ENCODE results near the gene C5orf15. TPM values are rescaled to one million over a fixed set of nuclear protein-coding genes. Genes with fewer than 3 reads are reported as not detected.
A peak's percentile ranks its signal among the peaks of the same experiment; 100 is the strongest.

C5orf15 gene
- total and polyA plus RNA-seq, 2 experiments from 2014 or later: 37.7 to 61.4 TPM

DNA sequence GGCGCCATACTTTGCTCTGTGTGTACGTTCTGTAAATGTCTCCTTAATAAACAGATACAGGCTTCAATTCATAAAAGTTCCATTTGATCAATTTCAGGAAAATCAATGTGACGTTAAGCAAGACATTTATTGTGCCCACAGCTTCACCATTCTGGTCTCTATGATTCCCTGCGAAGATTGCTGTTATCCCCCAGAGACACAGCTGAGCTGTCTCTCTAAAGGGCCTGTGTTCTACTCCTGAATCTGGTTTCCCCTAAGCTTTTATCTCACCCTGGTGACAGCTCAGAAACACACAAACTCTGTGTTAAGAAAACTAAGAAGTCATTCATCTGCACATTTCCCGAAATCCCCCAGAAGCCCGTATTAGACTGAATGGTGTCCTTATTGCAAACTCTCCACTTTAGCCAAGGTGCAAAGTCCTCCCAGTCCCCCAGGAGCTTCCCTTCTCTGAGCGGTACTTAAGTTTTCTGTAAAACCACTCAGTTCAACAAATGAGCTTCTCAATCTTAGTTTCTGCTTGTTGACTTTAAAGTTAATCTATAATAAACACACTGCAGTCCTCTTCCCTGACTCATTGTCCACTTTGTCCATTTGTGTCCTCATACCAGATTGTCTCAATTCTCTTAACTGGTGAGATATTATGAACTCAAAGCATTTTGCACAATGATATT is 1.4 kb upstream of the C5orf15 start:
- H3K4me3 Mint-ChIP-seq: peak overlapping the region; percentile 97
- no peak overlapping the region for H3K27ac ChIP-seq (ENCODE audit: low read depth)
- peaks cover 6% of the 10 kb centered on the region for H4K20me1 ChIP-seq (replicated peaks; ENCODE audit: insufficient read depth)
- H3K4me1 ChIP-seq (ENCODE audit: insufficient read depth): no peaks in the 10 kb centered on the region; the same call in 1 of the 2 replicates
- H3K4me2 ChIP-seq: no peak overlapping the region
- ATAC-seq (no peak), DNase-seq (ENCODE audit: low spot score) (no peak)
- H3K9me2 ChIP-seq (ENCODE audit: insufficient read depth): no peaks in the 10 kb centered on the region
- peaks cover 32% of the 10 kb centered on the region for H3K79me2 ChIP-seq (replicated peaks; ENCODE audit: insufficient read depth)
- H3K4me1 Mint-ChIP-seq: peaks cover 11% of the 10 kb centered on the region; the same call in 2 of the 3 replicates
- no peak overlapping the region for H2AFZ ChIP-seq
- peaks cover 14% of the 10 kb centered on the region for H3K27me3 Mint-ChIP-seq (ENCODE audit: insufficient read depth, low read depth, poor library complexity)
- peaks cover 34% of the 10 kb centered on the region for H3K36me3 ChIP-seq (ENCODE audit: insufficient read depth)
- H3K4me3 ChIP-seq: no peak overlapping the region
- H3K27ac Mint-ChIP-seq: peak overlapping the region; percentile 38; the same call in 1 of the 2 replicates
- H3K27me3 ChIP-seq (ENCODE audit: insufficient read depth): no peaks in the 10 kb centered on the region
- TF ChIP-seq, protein P1, sequence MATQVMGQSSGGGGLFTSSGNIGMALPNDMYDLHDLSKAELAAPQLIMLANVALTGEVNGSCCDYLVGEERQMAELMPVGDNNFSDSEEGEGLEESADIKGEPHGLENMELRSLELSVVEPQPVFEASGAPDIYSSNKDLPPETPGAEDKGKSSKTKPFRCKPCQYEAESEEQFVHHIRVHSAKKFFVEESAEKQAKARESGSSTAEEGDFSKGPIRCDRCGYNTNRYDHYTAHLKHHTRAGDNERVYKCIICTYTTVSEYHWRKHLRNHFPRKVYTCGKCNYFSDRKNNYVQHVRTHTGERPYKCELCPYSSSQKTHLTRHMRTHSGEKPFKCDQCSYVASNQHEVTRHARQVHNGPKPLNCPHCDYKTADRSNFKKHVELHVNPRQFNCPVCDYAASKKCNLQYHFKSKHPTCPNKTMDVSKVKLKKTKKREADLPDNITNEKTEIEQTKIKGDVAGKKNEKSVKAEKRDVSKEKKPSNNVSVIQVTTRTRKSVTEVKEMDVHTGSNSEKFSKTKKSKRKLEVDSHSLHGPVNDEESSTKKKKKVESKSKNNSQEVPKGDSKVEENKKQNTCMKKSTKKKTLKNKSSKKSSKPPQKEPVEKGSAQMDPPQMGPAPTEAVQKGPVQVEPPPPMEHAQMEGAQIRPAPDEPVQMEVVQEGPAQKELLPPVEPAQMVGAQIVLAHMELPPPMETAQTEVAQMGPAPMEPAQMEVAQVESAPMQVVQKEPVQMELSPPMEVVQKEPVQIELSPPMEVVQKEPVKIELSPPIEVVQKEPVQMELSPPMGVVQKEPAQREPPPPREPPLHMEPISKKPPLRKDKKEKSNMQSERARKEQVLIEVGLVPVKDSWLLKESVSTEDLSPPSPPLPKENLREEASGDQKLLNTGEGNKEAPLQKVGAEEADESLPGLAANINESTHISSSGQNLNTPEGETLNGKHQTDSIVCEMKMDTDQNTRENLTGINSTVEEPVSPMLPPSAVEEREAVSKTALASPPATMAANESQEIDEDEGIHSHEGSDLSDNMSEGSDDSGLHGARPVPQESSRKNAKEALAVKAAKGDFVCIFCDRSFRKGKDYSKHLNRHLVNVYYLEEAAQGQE (IDR thresholded peaks at IDR 0.05; ENCODE audit: unreplicated experiment): no peak
- no peak for TF ChIP-seq JUNB (IDR thresholded peaks at IDR 0.05; ENCODE audit: unreplicated experiment)
- TF ChIP-seq, protein P2, sequence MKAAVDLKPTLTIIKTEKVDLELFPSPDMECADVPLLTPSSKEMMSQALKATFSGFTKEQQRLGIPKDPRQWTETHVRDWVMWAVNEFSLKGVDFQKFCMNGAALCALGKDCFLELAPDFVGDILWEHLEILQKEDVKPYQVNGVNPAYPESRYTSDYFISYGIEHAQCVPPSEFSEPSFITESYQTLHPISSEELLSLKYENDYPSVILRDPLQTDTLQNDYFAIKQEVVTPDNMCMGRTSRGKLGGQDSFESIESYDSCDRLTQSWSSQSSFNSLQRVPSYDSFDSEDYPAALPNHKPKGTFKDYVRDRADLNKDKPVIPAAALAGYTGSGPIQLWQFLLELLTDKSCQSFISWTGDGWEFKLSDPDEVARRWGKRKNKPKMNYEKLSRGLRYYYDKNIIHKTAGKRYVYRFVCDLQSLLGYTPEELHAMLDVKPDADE (IDR thresholded peaks at IDR 0.05): no peak
- TF ChIP-seq, protein P3, sequence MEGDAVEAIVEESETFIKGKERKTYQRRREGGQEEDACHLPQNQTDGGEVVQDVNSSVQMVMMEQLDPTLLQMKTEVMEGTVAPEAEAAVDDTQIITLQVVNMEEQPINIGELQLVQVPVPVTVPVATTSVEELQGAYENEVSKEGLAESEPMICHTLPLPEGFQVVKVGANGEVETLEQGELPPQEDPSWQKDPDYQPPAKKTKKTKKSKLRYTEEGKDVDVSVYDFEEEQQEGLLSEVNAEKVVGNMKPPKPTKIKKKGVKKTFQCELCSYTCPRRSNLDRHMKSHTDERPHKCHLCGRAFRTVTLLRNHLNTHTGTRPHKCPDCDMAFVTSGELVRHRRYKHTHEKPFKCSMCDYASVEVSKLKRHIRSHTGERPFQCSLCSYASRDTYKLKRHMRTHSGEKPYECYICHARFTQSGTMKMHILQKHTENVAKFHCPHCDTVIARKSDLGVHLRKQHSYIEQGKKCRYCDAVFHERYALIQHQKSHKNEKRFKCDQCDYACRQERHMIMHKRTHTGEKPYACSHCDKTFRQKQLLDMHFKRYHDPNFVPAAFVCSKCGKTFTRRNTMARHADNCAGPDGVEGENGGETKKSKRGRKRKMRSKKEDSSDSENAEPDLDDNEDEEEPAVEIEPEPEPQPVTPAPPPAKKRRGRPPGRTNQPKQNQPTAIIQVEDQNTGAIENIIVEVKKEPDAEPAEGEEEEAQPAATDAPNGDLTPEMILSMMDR (conservative IDR thresholded peaks at IDR 0.05; ENCODE audit: low read depth in 2 of 2): no peak
- TF ChIP-seq POLR2AphosphoS5 (IDR thresholded peaks at IDR 0.05; ENCODE audit: low read depth): no peak
- no peak for TF ChIP-seq EZH2phosphoT487 (IDR thresholded peaks at IDR 0.05; ENCODE audit: unreplicated experiment)
- no peak for TF ChIP-seq EZH2 (IDR thresholded peaks at IDR 0.05; ENCODE audit: low read depth, unreplicated experiment)
- TF ChIP-seq STAT1 (IDR thresholded peaks at IDR 0.05; ENCODE audit: unreplicated experiment): no peak
- TF ChIP-seq, protein P4, sequence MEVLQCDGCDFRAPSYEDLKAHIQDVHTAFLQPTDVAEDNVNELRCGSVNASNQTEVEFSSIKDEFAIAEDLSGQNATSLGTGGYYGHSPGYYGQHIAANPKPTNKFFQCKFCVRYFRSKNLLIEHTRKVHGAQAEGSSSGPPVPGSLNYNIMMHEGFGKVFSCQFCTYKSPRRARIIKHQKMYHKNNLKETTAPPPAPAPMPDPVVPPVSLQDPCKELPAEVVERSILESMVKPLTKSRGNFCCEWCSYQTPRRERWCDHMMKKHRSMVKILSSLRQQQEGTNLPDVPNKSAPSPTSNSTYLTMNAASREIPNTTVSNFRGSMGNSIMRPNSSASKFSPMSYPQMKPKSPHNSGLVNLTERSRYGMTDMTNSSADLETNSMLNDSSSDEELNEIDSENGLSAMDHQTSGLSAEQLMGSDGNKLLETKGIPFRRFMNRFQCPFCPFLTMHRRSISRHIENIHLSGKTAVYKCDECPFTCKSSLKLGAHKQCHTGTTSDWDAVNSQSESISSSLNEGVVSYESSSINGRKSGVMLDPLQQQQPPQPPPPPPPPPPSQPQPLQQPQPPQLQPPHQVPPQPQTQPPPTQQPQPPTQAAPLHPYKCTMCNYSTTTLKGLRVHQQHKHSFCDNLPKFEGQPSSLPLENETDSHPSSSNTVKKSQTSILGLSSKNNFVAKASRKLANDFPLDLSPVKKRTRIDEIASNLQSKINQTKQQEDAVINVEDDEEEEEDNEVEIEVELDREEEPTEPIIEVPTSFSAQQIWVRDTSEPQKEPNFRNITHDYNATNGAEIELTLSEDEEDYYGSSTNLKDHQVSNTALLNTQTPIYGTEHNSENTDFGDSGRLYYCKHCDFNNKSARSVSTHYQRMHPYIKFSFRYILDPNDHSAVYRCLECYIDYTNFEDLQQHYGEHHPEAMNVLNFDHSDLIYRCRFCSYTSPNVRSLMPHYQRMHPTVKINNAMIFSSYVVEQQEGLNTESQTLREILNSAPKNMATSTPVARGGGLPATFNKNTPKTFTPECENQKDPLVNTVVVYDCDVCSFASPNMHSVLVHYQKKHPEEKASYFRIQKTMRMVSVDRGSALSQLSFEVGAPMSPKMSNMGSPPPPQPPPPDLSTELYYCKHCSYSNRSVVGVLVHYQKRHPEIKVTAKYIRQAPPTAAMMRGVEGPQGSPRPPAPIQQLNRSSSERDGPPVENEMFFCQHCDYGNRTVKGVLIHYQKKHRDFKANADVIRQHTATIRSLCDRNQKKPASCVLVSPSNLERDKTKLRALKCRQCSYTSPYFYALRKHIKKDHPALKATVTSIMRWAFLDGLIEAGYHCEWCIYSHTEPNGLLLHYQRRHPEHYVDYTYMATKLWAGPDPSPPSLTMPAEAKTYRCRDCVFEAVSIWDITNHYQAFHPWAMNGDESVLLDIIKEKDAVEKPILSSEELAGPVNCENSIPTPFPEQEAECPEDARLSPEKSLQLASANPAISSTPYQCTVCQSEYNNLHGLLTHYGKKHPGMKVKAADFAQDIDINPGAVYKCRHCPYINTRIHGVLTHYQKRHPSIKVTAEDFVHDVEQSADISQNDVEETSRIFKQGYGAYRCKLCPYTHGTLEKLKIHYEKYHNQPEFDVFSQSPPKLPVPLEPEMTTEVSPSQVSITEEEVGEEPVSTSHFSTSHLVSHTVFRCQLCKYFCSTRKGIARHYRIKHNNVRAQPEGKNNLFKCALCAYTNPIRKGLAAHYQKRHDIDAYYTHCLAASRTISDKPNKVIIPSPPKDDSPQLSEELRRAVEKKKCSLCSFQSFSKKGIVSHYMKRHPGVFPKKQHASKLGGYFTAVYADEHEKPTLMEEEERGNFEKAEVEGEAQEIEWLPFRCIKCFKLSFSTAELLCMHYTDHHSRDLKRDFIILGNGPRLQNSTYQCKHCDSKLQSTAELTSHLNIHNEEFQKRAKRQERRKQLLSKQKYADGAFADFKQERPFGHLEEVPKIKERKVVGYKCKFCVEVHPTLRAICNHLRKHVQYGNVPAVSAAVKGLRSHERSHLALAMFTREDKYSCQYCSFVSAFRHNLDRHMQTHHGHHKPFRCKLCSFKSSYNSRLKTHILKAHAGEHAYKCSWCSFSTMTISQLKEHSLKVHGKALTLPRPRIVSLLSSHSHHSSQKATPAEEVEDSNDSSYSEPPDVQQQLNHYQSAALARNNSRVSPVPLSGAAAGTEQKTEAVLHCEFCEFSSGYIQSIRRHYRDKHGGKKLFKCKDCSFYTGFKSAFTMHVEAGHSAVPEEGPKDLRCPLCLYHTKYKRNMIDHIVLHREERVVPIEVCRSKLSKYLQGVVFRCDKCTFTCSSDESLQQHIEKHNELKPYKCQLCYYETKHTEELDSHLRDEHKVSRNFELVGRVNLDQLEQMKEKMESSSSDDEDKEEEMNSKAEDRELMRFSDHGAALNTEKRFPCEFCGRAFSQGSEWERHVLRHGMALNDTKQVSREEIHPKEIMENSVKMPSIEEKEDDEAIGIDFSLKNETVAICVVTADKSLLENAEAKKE (CRISPR knock-in tag; IDR thresholded peaks at IDR 0.05): no peak
- TF ChIP-seq ZNF114 (CRISPR knock-in tag; IDR thresholded peaks at IDR 0.05): no peak
- TF ChIP-seq NANOG (IDR thresholded peaks at IDR 0.05; ENCODE audit: borderline replicate concordance): no peak
- TF ChIP-seq CREB1 (CRISPR knock-in tag; IDR thresholded peaks at IDR 0.05; ENCODE audit: low read depth): no peak
- TF ChIP-seq ZNF331 (CRISPR knock-in tag; IDR thresholded peaks at IDR 0.05; ENCODE audit: low read depth): no peak
- H3K36me3 Mint-ChIP-seq (ENCODE audit: low read depth): peaks cover 30% of the 10 kb centered on the region
- peaks cover 11% of the 10 kb centered on the region; the same call in 1 of the 2 replicates for H3F3A ChIP-seq (replicated peaks; ENCODE audit: low read depth)
- H3K9me3 Mint-ChIP-seq: no peaks in the 10 kb centered on the region
